Endodermal cell (in vitro differentiated cells): ENCODE measurements around the gene SPON1. TPM values are rescaled to one million over a fixed set of nuclear protein-coding genes. Genes with fewer than 3 reads are reported as not detected.

ENCODE experiments used
- DNase-seq: peaks from one replicate; pipeline ENCODE4 v3.0.0-alpha.2; 2017
- H3K27ac ChIP-seq: 2 replicates; pipeline ENCODE4 v1.5.1; 2013; ENCODE audit warnings: mild to moderate bottlenecking, low read depth, low read length, moderate library complexity
- H3K27me3 ChIP-seq: 2 replicates; pipeline ENCODE4 v1.6.1; 2013; ENCODE audit warnings: mild to moderate bottlenecking, low read length, moderate library complexity; ENCODE audit not compliant: insufficient read depth, control insufficient read depth, poor library complexity, severe bottlenecking
- H3K36me3 ChIP-seq: 2 replicates; pipeline ENCODE4 v1.7.0; 2013; ENCODE audit warnings: mild to moderate bottlenecking, low read length, moderate library complexity; ENCODE audit not compliant: control insufficient read depth, insufficient read depth
- H3K4me1 ChIP-seq: one replicate; pipeline ENCODE4 v1.7.0; 2013; ENCODE audit warnings: low read length; ENCODE audit not compliant: control insufficient read depth, insufficient read depth
- H3K4me3 ChIP-seq: 2 replicates; pipeline ENCODE4 v1.5.1; 2013; ENCODE audit warnings: mild to moderate bottlenecking, low read length, moderate library complexity
- H3K9ac ChIP-seq: 2 replicates; pipeline ENCODE4 v1.6.1; 2013; ENCODE audit warnings: mild to moderate bottlenecking, low read length, moderate library complexity; ENCODE audit not compliant: poor library complexity, severe bottlenecking; ENCODE audit errors: extremely low read depth
- H3K9me3 ChIP-seq: 2 replicates; pipeline ENCODE4 v1.6.1; 2013; ENCODE audit warnings: mild to moderate bottlenecking, low read length, moderate library complexity; ENCODE audit not compliant: control insufficient read depth
- H3K27ac Mint-ChIP-seq: 2 replicates; pipeline ENCODE4 v1.8.0; 2020; ENCODE audit warnings: mixed read lengths
- H3K27me3 Mint-ChIP-seq: 2 replicates; pipeline ENCODE4 v1.8.0; 2021; ENCODE audit warnings: mild to moderate bottlenecking, mixed read lengths; ENCODE audit not compliant: insufficient read depth
- H3K36me3 Mint-ChIP-seq: 2 replicates; pipeline ENCODE4 v1.8.0; 2020; ENCODE audit warnings: low read depth, mixed read lengths
- H3K4me1 Mint-ChIP-seq: 2 replicates; pipeline ENCODE4 v1.8.0; 2020; ENCODE audit warnings: mixed read lengths
- H3K4me3 Mint-ChIP-seq: 2 replicates; pipeline ENCODE4 v1.8.0; 2020; ENCODE audit warnings: mild to moderate bottlenecking, moderate library complexity, mixed read lengths
- H3K9me3 Mint-ChIP-seq: 2 replicates; pipeline ENCODE4 v1.8.0; 2020; ENCODE audit warnings: mild to moderate bottlenecking, mixed read lengths
- WGBS, 2 experiments: methylation state at CpG; one replicate each; pipeline versions ENCODE4 v1.1.5 to v1.1.7; 2013; ENCODE audit warnings: missing lambda C conversion rate in 2 of 2, mixed read lengths in 1 of 2; ENCODE audit not compliant: insufficient coverage in 1 of 2, insufficient read length in 1 of 2; 5-methylcytosine and 5-hydroxymethylcytosine counted together
- total RNA-seq, 2 donors: library from RNA; stranded (reverse); fragmentation: NEBNext Ultra II Directional in 1 of 2; extraction: Animal tissue kit (Norgen Biotek cat#: 25700) in 1 of 2; gene quantifications; 2 replicates in 1 of 2; 3 replicates in 1 of 2; pipeline ENCODE4 v1.2.1, GENCODE V29; 2021
- TF ChIP-seq, protein P1 (sequence below): fragments of 200-600 bp; sonication (generic); conservative IDR thresholded peaks from 2 replicates; pipeline ENCODE4 v1.5.0; 2021; ENCODE audit warnings: antibody characterized with exemption, mild to moderate bottlenecking

Gene SPON1
- total RNA-seq, 2 donors from 2014 or later, result 0.13 to 1.6 TPM

DNA sequence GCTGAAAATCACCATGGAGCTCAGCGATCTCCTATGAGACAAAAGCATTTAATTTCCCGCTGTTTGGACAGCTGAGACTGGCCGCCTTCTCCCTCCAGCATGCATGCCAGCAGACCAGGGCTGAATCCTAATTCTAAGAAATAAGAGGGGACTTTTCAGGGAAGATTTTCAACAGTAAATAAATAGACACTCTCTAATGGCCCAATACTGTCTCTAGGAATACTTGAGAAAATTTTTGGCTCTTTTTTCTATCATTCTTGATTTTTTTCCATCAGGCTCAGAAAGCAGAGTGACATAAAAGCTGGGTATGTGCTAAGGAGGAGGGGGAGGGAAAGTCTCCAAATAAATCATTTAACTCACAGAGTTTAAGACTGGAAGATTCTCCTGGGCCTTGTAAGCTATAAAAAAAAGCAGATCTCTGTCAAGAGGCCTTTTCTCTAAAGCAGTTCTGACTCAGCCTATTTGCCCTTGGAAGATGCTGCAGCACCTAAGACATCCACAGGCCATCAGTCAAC, 17.6 kb upstream of the SPON1 start:
- TF ChIP-seq, protein P1, sequence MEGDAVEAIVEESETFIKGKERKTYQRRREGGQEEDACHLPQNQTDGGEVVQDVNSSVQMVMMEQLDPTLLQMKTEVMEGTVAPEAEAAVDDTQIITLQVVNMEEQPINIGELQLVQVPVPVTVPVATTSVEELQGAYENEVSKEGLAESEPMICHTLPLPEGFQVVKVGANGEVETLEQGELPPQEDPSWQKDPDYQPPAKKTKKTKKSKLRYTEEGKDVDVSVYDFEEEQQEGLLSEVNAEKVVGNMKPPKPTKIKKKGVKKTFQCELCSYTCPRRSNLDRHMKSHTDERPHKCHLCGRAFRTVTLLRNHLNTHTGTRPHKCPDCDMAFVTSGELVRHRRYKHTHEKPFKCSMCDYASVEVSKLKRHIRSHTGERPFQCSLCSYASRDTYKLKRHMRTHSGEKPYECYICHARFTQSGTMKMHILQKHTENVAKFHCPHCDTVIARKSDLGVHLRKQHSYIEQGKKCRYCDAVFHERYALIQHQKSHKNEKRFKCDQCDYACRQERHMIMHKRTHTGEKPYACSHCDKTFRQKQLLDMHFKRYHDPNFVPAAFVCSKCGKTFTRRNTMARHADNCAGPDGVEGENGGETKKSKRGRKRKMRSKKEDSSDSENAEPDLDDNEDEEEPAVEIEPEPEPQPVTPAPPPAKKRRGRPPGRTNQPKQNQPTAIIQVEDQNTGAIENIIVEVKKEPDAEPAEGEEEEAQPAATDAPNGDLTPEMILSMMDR, result no peak
- Histone ChIP-seq H3K4me3 (no peak overlapping the region), H3K27ac (no peak overlapping the region), H3K9ac (no peak overlapping the region), H3K9me3 (no peaks in the 10 kb centered on the region), H3K36me3 (no peaks in the 10 kb centered on the region), H3K4me1 (no peaks in the 10 kb centered on the region), H3K27me3 (peaks cover 5% of the 10 kb centered on the region)
- WGBS, 2 experiments, result 63 to 81% methylated on average over 2 to 3 of the region's 3 CpGs
- Mint-ChIP-seq H3K4me3 (no peak overlapping the region), H3K9me3 (peaks cover 3% of the 10 kb centered on the region), H3K27ac (no peak overlapping the region), H3K4me1 (no peaks in the 10 kb centered on the region), H3K27me3 (no peaks in the 10 kb centered on the region), H3K36me3 (no peaks in the 10 kb centered on the region)
- DNase-seq, result no peak

DNA sequence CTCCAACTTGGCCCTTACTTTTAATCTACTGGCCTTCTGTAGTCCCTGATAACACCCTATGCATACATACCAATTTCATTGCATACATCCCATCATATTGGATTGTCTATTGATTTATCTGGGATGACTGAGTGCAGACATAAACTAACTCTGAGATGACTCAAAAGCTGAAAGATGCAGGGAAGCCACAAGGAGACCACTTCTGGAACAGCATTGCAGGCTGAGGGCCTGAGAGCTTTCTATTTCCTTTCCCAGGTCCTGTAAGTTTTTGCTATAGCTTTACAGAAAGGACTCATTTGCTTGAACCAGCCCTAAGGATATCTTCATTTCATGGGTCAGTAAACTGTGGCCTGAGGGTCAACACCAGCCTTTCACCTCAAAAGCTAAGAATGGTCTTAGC, 15.1 kb upstream of the SPON1 start:
- Histone ChIP-seq H3K27me3 (peaks cover 14% of the 10 kb centered on the region), H3K9ac (no peak overlapping the region), H3K36me3 (no peaks in the 10 kb centered on the region), H3K4me3 (no peak overlapping the region), H3K4me1 (no peaks in the 10 kb centered on the region), H3K9me3 (no peaks in the 10 kb centered on the region), H3K27ac (no peak overlapping the region)
- no peak overlapping the region for H3K4me3 Mint-ChIP-seq
- H3K36me3 Mint-ChIP-seq, result no peaks in the 10 kb centered on the region
- no peak overlapping the region for H3K27ac Mint-ChIP-seq
- no peak for DNase-seq
- no peaks in the 10 kb centered on the region for H3K4me1 Mint-ChIP-seq
- TF ChIP-seq, protein P1, result no peak
- H3K27me3 Mint-ChIP-seq, result no peaks in the 10 kb centered on the region
- no peaks in the 10 kb centered on the region for H3K9me3 Mint-ChIP-seq

DNA sequence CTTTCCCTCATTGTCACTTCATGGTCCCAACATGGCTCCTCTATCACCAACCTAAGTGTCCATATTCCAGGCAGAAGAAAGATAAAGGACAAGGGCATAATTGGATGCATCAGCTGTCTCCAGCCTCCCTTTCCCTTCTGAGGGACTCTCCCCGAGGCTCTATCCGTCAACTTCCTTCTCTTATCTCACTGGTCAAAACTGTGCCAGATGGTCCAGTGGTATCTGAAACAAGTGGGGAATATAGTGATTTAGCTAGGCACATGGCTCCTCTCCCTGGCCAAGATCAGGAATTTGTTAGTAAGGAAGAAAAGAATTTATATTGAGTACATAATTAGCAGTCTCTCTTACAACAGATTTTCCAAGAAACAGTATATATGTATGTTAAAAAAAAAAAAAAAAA, 12.6 kb upstream of the SPON1 start:
- Histone ChIP-seq H3K4me3 (no peak overlapping the region), H3K36me3 (no peaks in the 10 kb centered on the region), H3K4me1 (no peaks in the 10 kb centered on the region), H3K9me3 (no peaks in the 10 kb centered on the region), H3K9ac (no peak overlapping the region), H3K27me3 (peaks cover 14% of the 10 kb centered on the region), H3K27ac (no peak overlapping the region)
- Mint-ChIP-seq H3K9me3 (no peaks in the 10 kb centered on the region), H3K4me3 (no peak overlapping the region), H3K4me1 (no peaks in the 10 kb centered on the region), H3K27me3 (no peaks in the 10 kb centered on the region), H3K27ac (no peak overlapping the region), H3K36me3 (no peaks in the 10 kb centered on the region)
- 76% methylated on average over 2 of the region's 2 CpGs; no CpG with 5 or more reads in 1 of the 2 experiments for WGBS, 2 experiments
- TF ChIP-seq, protein P1, result no peak
- DNase-seq, result no peak
